Endothelial cell of umbilical vein (primary cell): ENCODE measurements around the gene ACSM4. TPM values are rescaled to one million over a fixed set of nuclear protein-coding genes. Genes with fewer than 3 reads are reported as not detected.

Source experiments
- BruUV-seq: library from RNA; stranded (reverse); fragments of 400-500 nt; replicated peaks from 2 replicates; lab custom pipeline; 2021; lab: Mats Ljungman, UMichigan
- CTCF ChIA-PET: fragments of 300-600, 350-600 bp; sonication (Branson Sonifier 250); formaldehyde crosslinking; loops from one replicate; lab custom pipeline; 2021; ENCODE audit warnings: antibody characterized with exemption, inconsistent platforms; lab: Charles Lee
- POLR2A ChIA-PET: fragments of 300-600, 350-600 bp; sonication (Branson Sonifier 250); formaldehyde crosslinking; loops from one replicate; lab custom pipeline; 2021; ENCODE audit warnings: antibody characterized with exemption, inconsistent platforms; lab: Charles Lee
- DNase-seq: peaks from one replicate; pipeline ENCODE4 v3.0.0-alpha.2; 2011; ENCODE audit warnings: low read depth, low spot score
- FAIRE-seq: peaks from 2 replicates; lab custom pipeline; 2011; peaks lifted over from hg19 to GRCh38; lab: Jason Lieb, UNC
- H2AFZ ChIP-seq: 2 replicates; pipeline ENCODE4 v1.6.0; 2012; ENCODE audit warnings: low read depth, low read length, control low read depth, inconsistent platforms
- H3K27ac ChIP-seq: 2 replicates; pipeline ENCODE4 v1.5.1; 2011; ENCODE audit warnings: low read depth, mild to moderate bottlenecking, control low read depth, low read length, moderate library complexity; ENCODE audit not compliant: insufficient read depth
- H3K27me3 ChIP-seq, 2 experiments: 2 replicates each; pipeline versions ENCODE4 v1.6.0 to v1.6.1; 2011; ENCODE audit warnings: low read length in 2 of 2, mixed read lengths in 1 of 2; ENCODE audit not compliant: control insufficient read depth in 2 of 2, insufficient read depth in 2 of 2
- H3K36me3 ChIP-seq, 2 experiments: 2 replicates in 1 of 2; 3 replicates in 1 of 2; pipeline ENCODE4 v1.5.1; 2011; ENCODE audit warnings: low read length in 2 of 2, mild to moderate bottlenecking in 1 of 2, moderate library complexity in 1 of 2; ENCODE audit not compliant: control insufficient read depth in 2 of 2, insufficient read depth in 2 of 2; ENCODE audit errors: extremely low read depth in 1 of 2
- H3K4me1 ChIP-seq: 3 replicates; pipeline ENCODE4 v1.5.1; 2011; ENCODE audit warnings: mild to moderate bottlenecking, low read length; ENCODE audit not compliant: control insufficient read depth, insufficient read depth; ENCODE audit errors: extremely low read depth
- H3K4me2 ChIP-seq: 2 replicates; pipeline ENCODE4 v1.6.1; 2011; ENCODE audit warnings: low read length, control low read depth, mixed read lengths; ENCODE audit not compliant: insufficient read depth
- H3K4me3 ChIP-seq, 3 experiments: fragments of 200-600 bp in 1 of 3; sonication (generic), shearing (Covaris generic) in 1 of 3; replicated peaks in 1 of 3; 2 replicates each; pipeline ENCODE4 v1.5.1; 2011 to 2016; ENCODE audit warnings: control low read depth in 3 of 3, low read length in 3 of 3, mild to moderate bottlenecking in 2 of 3, inconsistent platforms in 1 of 3, low read depth in 1 of 3, moderate library complexity in 1 of 3; ENCODE audit not compliant: insufficient read depth in 1 of 3
- H3K79me2 ChIP-seq: 2 replicates; pipeline ENCODE4 v1.6.0; 2012; ENCODE audit warnings: low read length, inconsistent platforms; ENCODE audit not compliant: control insufficient read depth, insufficient read depth
- H3K9ac ChIP-seq: replicated peaks from 2 replicates; pipeline ENCODE3; 2011; ENCODE audit warnings: low read length, control low read depth; ENCODE audit not compliant: insufficient read depth; ENCODE audit errors: extremely low read depth
- H3K9me1 ChIP-seq: replicated peaks from 3 replicates; pipeline ENCODE4 v1.6.0; 2011; ENCODE audit warnings: mild to moderate bottlenecking, low read length; ENCODE audit not compliant: control insufficient read depth, insufficient read depth; ENCODE audit errors: extremely low read depth
- H3K9me3 ChIP-seq: replicated peaks from 2 replicates; pipeline ENCODE4 v1.5.1; 2012; ENCODE audit warnings: low read length, inconsistent platforms; ENCODE audit not compliant: control insufficient read depth, insufficient read depth
- H4K20me1 ChIP-seq: replicated peaks from 2 replicates; pipeline ENCODE3; 2011; ENCODE audit warnings: mild to moderate bottlenecking, low read length; ENCODE audit not compliant: control insufficient read depth, insufficient read depth; ENCODE audit errors: extremely low read depth
- CTCF ChIP-seq, 2 donors: IDR thresholded peaks; 1 replicate in 1 of 2; 2 replicates in 1 of 2; pipeline ENCODE4 v1.5.1; 2011; ENCODE audit warnings: low read length in 2 of 2, mild to moderate bottlenecking in 2 of 2, moderate library complexity in 2 of 2, control low read depth in 1 of 2, inconsistent platforms in 1 of 2, low read depth in 1 of 2; ENCODE audit not compliant: insufficient read depth in 1 of 2; ENCODE audit errors: extremely low read depth in 1 of 2
- EZH2 ChIP-seq: IDR thresholded peaks from 2 replicates; pipeline ENCODE4 v1.6.1; 2012; ENCODE audit warnings: borderline replicate concordance, low read depth, mild to moderate bottlenecking, moderate library complexity, low read length, inconsistent platforms; ENCODE audit not compliant: severe bottlenecking
- FOS ChIP-seq: IDR thresholded peaks from 2 replicates; pipeline ENCODE4 v1.6.1; 2011; ENCODE audit warnings: mild to moderate bottlenecking, low read length, moderate library complexity, borderline replicate concordance; ENCODE audit not compliant: insufficient read depth
- GATA2 ChIP-seq: IDR thresholded peaks from 2 replicates; pipeline ENCODE4 v1.7.0; 2011; ENCODE audit warnings: low read depth, mild to moderate bottlenecking, moderate library complexity, mixed read lengths, low read length; ENCODE audit not compliant: insufficient read length, insufficient read depth
- JUN ChIP-seq: IDR thresholded peaks from 2 replicates; pipeline ENCODE4 v1.6.1; 2011; ENCODE audit warnings: borderline replicate concordance, low read depth; ENCODE audit not compliant: insufficient read length, insufficient read depth
- MYC ChIP-seq: IDR thresholded peaks from one replicate; pipeline ENCODE4 v1.6.1; 2011; ENCODE audit warnings: mild to moderate bottlenecking, low read depth, low read length
- POLR2A ChIP-seq: IDR thresholded peaks from 2 replicates; pipeline ENCODE4 v1.6.1; 2012; ENCODE audit warnings: low read depth, mild to moderate bottlenecking, control low read depth, low read length
- POLR2AphosphoS5 ChIP-seq: IDR thresholded peaks from 2 replicates; pipeline ENCODE4 v1.6.1; 2012; ENCODE audit warnings: low read depth, mild to moderate bottlenecking, control low read depth, low read length, moderate library complexity; ENCODE audit not compliant: insufficient read depth
- dilution Hi-C: fragments of 300-500 bp; cut with MboI; formaldehyde crosslinking; loops from one replicate; pipeline ENCODE4 v1.15.0; 2019; ENCODE audit warnings: low sequenced_read_pairs; ENCODE audit not compliant: extremely low pct_ligation_motif_present
- intact Hi-C: fragments of 100-400 bp; cut with micrococcal nuclease; formaldehyde crosslinking; loops from one replicate; pipeline ENCODE4 v1.10.0; 2022
- polyA plus RNA-seq, 4 experiments: library from polyadenylated mRNA; depleted of rRNA in 3 of 4; stranded (reverse) in 3 of 4; unstranded in 1 of 4; fragments of >200 nt; gene quantifications; 2 replicates each; pipeline versions ENCODE4 v1.2.1 to v1.2.3, GENCODE V29; 2011 to 2012; ENCODE audit warnings: missing spikeins in 1 of 4
- total RNA-seq: library from RNA; stranded (reverse); gene quantifications from 2 replicates; pipeline ENCODE4 v1.2.3, GENCODE V29; 2021
- TF ChIP-seq, protein P1 (sequence below): IDR thresholded peaks from 2 replicates; pipeline ENCODE4 v1.6.1; 2011; ENCODE audit not compliant: insufficient read depth, insufficient read length

ACSM4 gene
- total and polyA plus RNA-seq, 2 donors (not counting 3 experiments of a cell fraction or from before 2014, with no cell fraction given), result not detected

DNA sequence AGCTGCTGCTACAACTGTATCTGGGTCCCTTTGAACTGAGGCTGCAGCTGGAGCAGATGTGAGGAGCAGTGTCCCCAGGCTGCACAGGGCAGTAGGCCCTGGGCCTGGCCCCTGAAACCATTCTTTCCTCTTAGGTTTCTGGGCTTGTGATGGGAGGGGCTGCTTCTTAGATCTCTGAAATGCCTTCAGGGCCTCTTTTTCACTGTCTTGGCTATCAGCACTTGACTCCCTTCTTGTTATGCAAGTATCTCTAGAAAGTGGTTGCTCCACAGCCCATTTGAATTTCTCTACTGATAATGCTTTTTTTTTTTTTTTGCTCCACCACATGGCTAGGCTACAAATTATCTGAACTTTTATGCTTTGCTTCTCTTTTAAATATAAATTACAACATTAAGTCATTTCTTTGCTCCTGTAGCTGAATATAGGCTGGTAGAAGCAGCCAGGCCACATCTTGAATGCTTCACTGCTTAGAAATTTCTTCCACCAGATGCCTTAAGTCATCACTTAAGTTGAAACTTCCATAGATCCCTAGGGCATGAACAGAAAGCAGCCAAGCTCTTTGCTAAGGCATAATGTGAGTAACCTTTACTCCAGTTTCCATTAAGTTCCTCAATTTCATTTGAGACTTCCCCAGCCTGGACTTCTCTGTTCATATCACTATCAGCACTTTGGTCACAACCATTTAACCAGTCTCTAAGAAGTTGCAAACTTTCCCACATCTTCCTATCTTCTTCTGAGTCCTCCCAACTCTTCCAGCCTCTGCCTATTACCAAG lies 41.1 kb downstream of the ACSM4 start:
- H3K4me2 ChIP-seq, result no peak overlapping the region
- FAIRE-seq, result no peak
- dilution Hi-C loops, result no loop called here
- H3K9me3 ChIP-seq, result no peaks in the 10 kb centered on the region
- no peak for DNase-seq
- H3K79me2 ChIP-seq, result no peaks in the 10 kb centered on the region
- peaks cover 14% of the 10 kb centered on the region for H3K4me1 ChIP-seq
- H3K27ac ChIP-seq, result no peak overlapping the region
- no peaks in the 10 kb centered on the region for H4K20me1 ChIP-seq
- H3K27me3 ChIP-seq, result no peaks in the 10 kb centered on the region
- POLR2A ChIA-PET, result no interaction called here
- H3K9me1 ChIP-seq, result no peaks in the 10 kb centered on the region
- no peak overlapping the region for H2AFZ ChIP-seq
- no peak overlapping the region for H3K9ac ChIP-seq
- no peaks in the 10 kb centered on the region for H3K36me3 ChIP-seq
- H3K4me3 ChIP-seq, result no peak overlapping the region
- intact Hi-C loops, result no loop called here
- TF ChIP-seq CTCF (IDR thresholded peaks at IDR 0.05; ENCODE audit: extremely low read depth in 1 of 2, insufficient read depth in 1 of 2, low read depth in 1 of 2, low read length in 2 of 2) (no peak), JUN (no peak), MYC (no peak), POLR2AphosphoS5 (no peak), EZH2 (no peak), POLR2A (no peak), FOS (no peak), GATA2 (no peak)
- TF ChIP-seq, protein P1, sequence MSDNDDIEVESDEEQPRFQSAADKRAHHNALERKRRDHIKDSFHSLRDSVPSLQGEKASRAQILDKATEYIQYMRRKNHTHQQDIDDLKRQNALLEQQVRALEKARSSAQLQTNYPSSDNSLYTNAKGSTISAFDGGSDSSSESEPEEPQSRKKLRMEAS, result no peak
- BruUV-seq, result no TSS peak
- CTCF ChIA-PET, result no interaction called here
